ENCODE results near the gene CLCN2. TPM values are rescaled to one million over a fixed set of nuclear protein-coding genes. Genes with fewer than 3 reads are reported as not detected.

Gene CLCN2
- total RNA-seq, 1 experiment from 2014 or later: 21.6 TPM

DNA sequence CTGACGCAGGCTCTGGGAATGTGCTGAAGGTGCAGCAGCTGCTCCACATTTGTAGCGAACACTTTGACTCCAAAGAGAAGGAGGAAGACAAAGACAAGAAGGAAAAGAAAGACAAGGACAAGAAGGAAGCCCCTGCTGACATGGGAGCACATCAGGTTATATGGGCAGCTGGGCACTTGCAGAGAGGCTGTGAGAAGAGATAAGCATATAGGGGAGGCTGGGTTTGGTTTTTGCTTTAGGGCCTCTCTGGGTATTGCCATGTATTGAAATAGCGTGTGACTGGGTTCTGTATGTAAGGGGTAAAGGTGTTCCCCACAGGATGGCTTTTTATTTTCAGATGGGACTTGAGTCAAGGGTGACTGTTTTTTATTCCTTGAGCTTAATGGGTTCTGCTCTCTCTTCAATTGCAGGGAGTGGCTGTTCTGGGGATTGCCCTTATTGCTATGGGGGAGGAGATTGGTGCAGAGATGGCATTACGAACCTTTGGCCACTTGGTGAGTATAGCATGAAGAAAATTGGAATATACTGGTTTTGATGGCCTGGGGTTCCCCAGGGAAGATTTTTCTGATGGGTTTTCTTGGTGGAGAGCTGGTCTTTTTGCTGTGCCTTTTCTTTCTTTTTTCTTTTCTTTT is 54.9 kb downstream of the CLCN2 start:
- no peak for DNase-seq (ENCODE audit: low read depth, low spot score)
- no peak overlapping the region for H3K4me2 ChIP-seq (ENCODE audit: low read length)
- peaks cover 32% of the 10 kb centered on the region for H3K79me2 ChIP-seq (ENCODE audit: insufficient read depth, low read length)
- TF ChIP-seq TCF7L2 (IDR thresholded peaks at IDR 0.05; ENCODE audit: borderline replicate concordance, extremely low read depth, insufficient read depth, insufficient read length) (no peak), RAD21 (IDR thresholded peaks at IDR 0.05; ENCODE audit: low read depth) (no peak), JUND (IDR thresholded peaks at IDR 0.05) (no peak)
- H3K9me2 ChIP-seq (ENCODE audit: insufficient read depth): no peaks in the 10 kb centered on the region
- H3K4me3 ChIP-seq (replicated peaks in 1 of 2; ENCODE audit: low read depth in 1 of 2, low read length in 2 of 2): no peak overlapping the region
- no peak overlapping the region for H2AFZ ChIP-seq (ENCODE audit: low read depth, low read length, poor library complexity, severe bottlenecking)
- no peaks in the 10 kb centered on the region for H4K20me1 ChIP-seq (ENCODE audit: insufficient read depth)
- H3K27ac ChIP-seq (ENCODE audit: low read depth, low read length): no peak overlapping the region
- RAD21 ChIA-PET (ENCODE audit: low non-redundant PET in 1 of 2, low total read pairs in 2 of 2, uncharacterized antibody in 2 of 2, unreplicated experiment in 2 of 2): no interaction called here
- H3K9me3 ChIP-seq (ENCODE audit: control insufficient read depth in 1 of 2, insufficient read depth in 1 of 2, low read depth in 1 of 2, low read length in 2 of 2): no peaks in the 10 kb centered on the region
- CTCF ChIA-PET: interaction anchor here (1.2 kb wide), 1 partner anchor 17 kb away, joined by 3 read pairs; no protein-coding TSS in a partner anchor
- intact Hi-C loops (cut with micrococcal nuclease): no loop called here
- ATAC-seq: no peak
- no peaks in the 10 kb centered on the region for H3K4me1 ChIP-seq (ENCODE audit: control insufficient read depth in 1 of 2, insufficient read depth in 2 of 2, low read length in 2 of 2)
- no peaks in the 10 kb centered on the region for H3K27me3 ChIP-seq (ENCODE audit: insufficient read depth, low read length)
- H3K36me3 ChIP-seq (ENCODE audit: control insufficient read depth in 1 of 2, insufficient read depth in 2 of 2, low read length in 2 of 2): peaks cover 59 to 66% of the 10 kb centered on the region in 2 experiments
- H3K9ac ChIP-seq (ENCODE audit: low read length): no peak overlapping the region
- POLR2A ChIA-PET: no interaction called here
- no TSS peak for BruUV-seq (replicated peaks)

- H3K27me3 ChIP-seq (ENCODE audit: insufficient read depth, low read length): no peaks in the 10 kb centered on the region
- H3K79me2 ChIP-seq (ENCODE audit: insufficient read depth, low read length): peaks cover 40% of the 10 kb centered on the region
- H3K4me2 ChIP-seq (ENCODE audit: low read length): no peak overlapping the region
- peaks cover 63 to 71% of the 10 kb centered on the region in 2 experiments for H3K36me3 ChIP-seq (ENCODE audit: control insufficient read depth in 1 of 2, insufficient read depth in 2 of 2, low read length in 2 of 2)
- TF ChIP-seq RAD21 (IDR thresholded peaks at IDR 0.05; ENCODE audit: low read depth) (peak; percentile 56), CEBPB (IDR thresholded peaks at IDR 0.05; ENCODE audit: low read depth) (no peak), CTCF (IDR thresholded peaks at IDR 0.05 in 2 of 3, conservative IDR thresholded peaks at IDR 0.05 in 1 of 3; ENCODE audit: borderline replicate concordance in 1 of 3, insufficient read depth in 1 of 3, low read depth in 2 of 3, low read length in 2 of 3) (peak; percentile 39 to 53 (median 49); a peak in 5 of 6 replicates)
- CTCF ChIA-PET: no interaction called here
- H3K4me3 ChIP-seq (replicated peaks in 1 of 2; ENCODE audit: low read depth in 1 of 2, low read length in 2 of 2): no peak overlapping the region
- H3K9me3 ChIP-seq (ENCODE audit: control insufficient read depth in 1 of 2, insufficient read depth in 1 of 2, low read depth in 1 of 2, low read length in 2 of 2): no peaks in the 10 kb centered on the region
- peak; percentile 83 for ATAC-seq
- no peak for DNase-seq (ENCODE audit: low read depth, low spot score)
- no peaks in the 10 kb centered on the region for H3K9me2 ChIP-seq (ENCODE audit: insufficient read depth)
- no peaks in the 10 kb centered on the region for H4K20me1 ChIP-seq (ENCODE audit: insufficient read depth)
- no peak overlapping the region for H2AFZ ChIP-seq (ENCODE audit: low read depth, low read length, poor library complexity, severe bottlenecking)
- H3K9ac ChIP-seq (ENCODE audit: low read length): no peak overlapping the region
- POLR2A ChIA-PET: no interaction called here
- intact Hi-C loops (cut with micrococcal nuclease): no loop called here
- no peak overlapping the region for H3K27ac ChIP-seq (ENCODE audit: low read depth, low read length)
- BruUV-seq (replicated peaks): no TSS peak
- RAD21 ChIA-PET (ENCODE audit: low non-redundant PET in 1 of 2, low total read pairs in 2 of 2, uncharacterized antibody in 2 of 2, unreplicated experiment in 2 of 2): interaction anchor here in 1 of 2 experiments (0.7 kb wide), 1 partner anchor 102 kb away, joined by 6 read pairs; no protein-coding TSS in a partner anchor
- H3K4me1 ChIP-seq (ENCODE audit: control insufficient read depth in 1 of 2, insufficient read depth in 2 of 2, low read length in 2 of 2): no peaks in the 10 kb centered on the region
These were observed 55.8 kb downstream of the CLCN2 start for GRCh38 chr3:184305577-184305976.
